ENCODE results near the gene WNT4.

The WNT4 gene

GRCh38 chr1:22114083-22115012 is 28.5 kb downstream of the WNT4 start:
- TF ChIP-seq, protein P1, sequence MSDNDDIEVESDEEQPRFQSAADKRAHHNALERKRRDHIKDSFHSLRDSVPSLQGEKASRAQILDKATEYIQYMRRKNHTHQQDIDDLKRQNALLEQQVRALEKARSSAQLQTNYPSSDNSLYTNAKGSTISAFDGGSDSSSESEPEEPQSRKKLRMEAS (IDR thresholded peaks at IDR 0.05; ENCODE audit: low read depth, low read length): no peak
- TF ChIP-seq, protein P2, sequence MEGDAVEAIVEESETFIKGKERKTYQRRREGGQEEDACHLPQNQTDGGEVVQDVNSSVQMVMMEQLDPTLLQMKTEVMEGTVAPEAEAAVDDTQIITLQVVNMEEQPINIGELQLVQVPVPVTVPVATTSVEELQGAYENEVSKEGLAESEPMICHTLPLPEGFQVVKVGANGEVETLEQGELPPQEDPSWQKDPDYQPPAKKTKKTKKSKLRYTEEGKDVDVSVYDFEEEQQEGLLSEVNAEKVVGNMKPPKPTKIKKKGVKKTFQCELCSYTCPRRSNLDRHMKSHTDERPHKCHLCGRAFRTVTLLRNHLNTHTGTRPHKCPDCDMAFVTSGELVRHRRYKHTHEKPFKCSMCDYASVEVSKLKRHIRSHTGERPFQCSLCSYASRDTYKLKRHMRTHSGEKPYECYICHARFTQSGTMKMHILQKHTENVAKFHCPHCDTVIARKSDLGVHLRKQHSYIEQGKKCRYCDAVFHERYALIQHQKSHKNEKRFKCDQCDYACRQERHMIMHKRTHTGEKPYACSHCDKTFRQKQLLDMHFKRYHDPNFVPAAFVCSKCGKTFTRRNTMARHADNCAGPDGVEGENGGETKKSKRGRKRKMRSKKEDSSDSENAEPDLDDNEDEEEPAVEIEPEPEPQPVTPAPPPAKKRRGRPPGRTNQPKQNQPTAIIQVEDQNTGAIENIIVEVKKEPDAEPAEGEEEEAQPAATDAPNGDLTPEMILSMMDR (IDR thresholded peaks at IDR 0.05; ENCODE audit: low read depth, low read length): no peak
- no peak for TF ChIP-seq POLR2A (IDR thresholded peaks at IDR 0.05; ENCODE audit: extremely low read depth, insufficient read length)
- no peak for TF ChIP-seq MYC (IDR thresholded peaks at IDR 0.05; ENCODE audit: low read depth, low read length)
- no peak for DNase-seq (ENCODE audit: low read depth)
- H3K4me3 ChIP-seq (ENCODE audit: low read depth, low read length): no peak overlapping the region

DNA sequence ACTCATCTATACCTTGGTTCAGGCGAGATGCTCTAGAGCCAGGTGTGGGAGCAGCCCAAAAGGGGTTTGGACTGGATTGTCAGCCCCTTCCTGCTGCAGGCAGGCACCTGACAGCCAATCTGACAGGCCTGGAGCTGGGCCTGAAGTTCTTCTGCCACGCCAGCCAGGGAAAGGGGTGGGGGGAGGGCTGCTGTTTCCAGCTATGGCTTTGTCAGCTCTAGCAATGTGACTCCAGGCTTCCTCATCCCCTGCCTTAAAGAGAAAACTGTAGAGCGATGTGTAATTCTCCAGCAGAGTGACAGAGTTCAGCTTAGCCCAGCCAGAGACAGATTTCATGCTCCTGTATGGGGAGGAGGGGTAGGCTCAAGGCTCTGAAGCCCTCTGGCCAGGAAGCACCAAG is 30.3 kb downstream of the WNT4 start:
- TF ChIP-seq, protein P2 (IDR thresholded peaks at IDR 0.05; ENCODE audit: low read depth, low read length): no peak
- TF ChIP-seq MYC (IDR thresholded peaks at IDR 0.05; ENCODE audit: low read depth, low read length): no peak
- TF ChIP-seq, protein P1 (IDR thresholded peaks at IDR 0.05; ENCODE audit: low read depth, low read length): no peak
- H3K4me3 ChIP-seq (ENCODE audit: low read depth, low read length): no peak overlapping the region
- no peak for DNase-seq (ENCODE audit: low read depth)

DNA sequence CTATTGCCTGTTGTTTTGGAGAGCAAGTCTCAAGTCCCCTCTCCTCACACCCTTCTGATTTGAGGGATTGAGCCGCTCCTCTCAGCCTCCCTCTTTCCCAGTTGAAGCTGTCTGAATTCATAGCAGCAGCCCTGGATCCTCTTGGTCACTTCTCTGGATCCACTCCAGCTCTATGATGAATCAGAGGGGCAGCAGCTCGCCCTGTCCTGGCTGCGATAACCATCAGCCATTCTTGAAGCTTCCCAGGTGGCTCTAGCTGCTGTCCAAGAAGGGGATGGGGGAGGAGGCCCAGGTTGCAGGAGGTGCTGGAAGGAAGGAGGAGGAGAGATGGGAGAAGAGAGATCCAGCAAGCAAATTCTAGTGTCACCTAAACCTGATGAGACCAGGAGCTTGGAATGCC is 31.3 kb downstream of the WNT4 start:
- DNase-seq (ENCODE audit: low read depth): no peak
- H3K4me3 ChIP-seq (ENCODE audit: low read depth, low read length): no peak overlapping the region
- TF ChIP-seq MYC (IDR thresholded peaks at IDR 0.05; ENCODE audit: low read depth, low read length) (no peak), POLR2A (IDR thresholded peaks at IDR 0.05; ENCODE audit: extremely low read depth, insufficient read length) (no peak)
- TF ChIP-seq, protein P1 (IDR thresholded peaks at IDR 0.05; ENCODE audit: low read depth, low read length): no peak
- TF ChIP-seq, protein P2 (IDR thresholded peaks at IDR 0.05; ENCODE audit: low read depth, low read length): no peak

- no peak for DNase-seq (ENCODE audit: low read depth)
- TF ChIP-seq, protein P1 (IDR thresholded peaks at IDR 0.05; ENCODE audit: low read depth, low read length): no peak
- no peak for TF ChIP-seq MYC (IDR thresholded peaks at IDR 0.05; ENCODE audit: low read depth, low read length)
- TF ChIP-seq, protein P2 (IDR thresholded peaks at IDR 0.05; ENCODE audit: low read depth, low read length): no peak
- TF ChIP-seq POLR2A (IDR thresholded peaks at IDR 0.05; ENCODE audit: extremely low read depth, insufficient read length): no peak
These were observed 31.8 kb downstream of the WNT4 start for GRCh38 chr1:22111115-22111514.

GRCh38 chr1:22110016-22110415 is 32.9 kb downstream of the WNT4 start:
- TF ChIP-seq, protein P1 (IDR thresholded peaks at IDR 0.05; ENCODE audit: low read depth, low read length): no peak
- no peak for TF ChIP-seq MYC (IDR thresholded peaks at IDR 0.05; ENCODE audit: low read depth, low read length)
- TF ChIP-seq POLR2A (IDR thresholded peaks at IDR 0.05; ENCODE audit: extremely low read depth, insufficient read length): no peak
- TF ChIP-seq, protein P2 (IDR thresholded peaks at IDR 0.05; ENCODE audit: low read depth, low read length): no peak
- no peak overlapping the region for H3K4me3 ChIP-seq (ENCODE audit: low read depth, low read length)
- DNase-seq (ENCODE audit: low read depth): no peak

More at GRCh38 chr1:22111115-22111514, 31.8 kb downstream of the WNT4 start:
- H3K4me3 ChIP-seq (ENCODE audit: low read depth, low read length): no peak overlapping the region

Data from NB4 (cell line).